GM18873 (cell line): ENCODE measurements around the gene PLA2G6.
"Not testable (repeated sequence)": the region's sequence is repeated elsewhere in the genome, so short reads cannot be mapped to it uniquely, and the experiment has no call there.

Experiments used
- ATAC-seq: cut with Tn5 transposase; IDR thresholded peaks from one replicate; pipeline ENCODE4 v1.9.1; 2021; ENCODE audit warnings: mild to moderate bottlenecking, moderate library complexity, moderate number of reproducible peaks; ENCODE audit not compliant: unreplicated experiment, low FRiP score

PLA2G6 gene

DNA sequence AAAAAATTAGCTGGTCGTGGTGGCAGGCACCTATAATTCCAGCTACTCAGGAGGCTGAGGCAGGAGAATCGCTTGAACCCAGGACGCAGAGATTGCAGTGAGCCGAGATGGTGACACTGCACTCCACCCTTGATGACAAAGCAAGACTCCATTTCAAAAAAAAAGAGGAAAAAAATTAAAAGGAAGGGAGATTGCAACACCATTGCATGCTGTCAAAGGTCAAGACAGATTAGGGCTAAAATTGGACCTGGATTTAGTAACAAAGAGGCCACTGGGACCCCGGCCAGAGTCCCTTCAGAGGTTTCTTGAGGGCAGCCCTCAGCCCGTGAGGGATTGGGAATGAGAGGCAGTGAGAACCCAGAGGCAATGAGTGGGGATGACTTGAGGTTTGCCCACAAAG is 11.9 kb upstream of the PLA2G6 start:
- no peak for ATAC-seq

DNA sequence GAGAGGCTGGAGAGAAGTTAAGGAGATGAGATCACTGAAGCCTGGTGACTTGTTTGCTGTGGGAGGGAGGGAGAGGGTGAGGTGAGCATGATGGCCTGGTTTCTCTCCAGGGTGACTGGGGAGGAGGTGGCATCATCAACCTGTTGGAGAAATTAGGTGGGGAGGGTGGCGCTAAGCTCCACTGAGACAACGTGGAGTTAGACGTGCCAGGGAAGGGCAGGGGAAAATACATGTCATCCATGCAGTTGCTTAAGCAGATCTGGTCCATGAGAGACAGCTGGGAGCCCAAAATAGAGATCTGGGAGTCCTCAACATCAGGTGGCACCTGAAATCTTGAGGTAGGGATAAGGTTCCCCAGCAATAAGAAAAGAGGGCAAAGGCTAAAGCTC is 10.8 kb upstream of the PLA2G6 start:
- no peak for ATAC-seq

DNA sequence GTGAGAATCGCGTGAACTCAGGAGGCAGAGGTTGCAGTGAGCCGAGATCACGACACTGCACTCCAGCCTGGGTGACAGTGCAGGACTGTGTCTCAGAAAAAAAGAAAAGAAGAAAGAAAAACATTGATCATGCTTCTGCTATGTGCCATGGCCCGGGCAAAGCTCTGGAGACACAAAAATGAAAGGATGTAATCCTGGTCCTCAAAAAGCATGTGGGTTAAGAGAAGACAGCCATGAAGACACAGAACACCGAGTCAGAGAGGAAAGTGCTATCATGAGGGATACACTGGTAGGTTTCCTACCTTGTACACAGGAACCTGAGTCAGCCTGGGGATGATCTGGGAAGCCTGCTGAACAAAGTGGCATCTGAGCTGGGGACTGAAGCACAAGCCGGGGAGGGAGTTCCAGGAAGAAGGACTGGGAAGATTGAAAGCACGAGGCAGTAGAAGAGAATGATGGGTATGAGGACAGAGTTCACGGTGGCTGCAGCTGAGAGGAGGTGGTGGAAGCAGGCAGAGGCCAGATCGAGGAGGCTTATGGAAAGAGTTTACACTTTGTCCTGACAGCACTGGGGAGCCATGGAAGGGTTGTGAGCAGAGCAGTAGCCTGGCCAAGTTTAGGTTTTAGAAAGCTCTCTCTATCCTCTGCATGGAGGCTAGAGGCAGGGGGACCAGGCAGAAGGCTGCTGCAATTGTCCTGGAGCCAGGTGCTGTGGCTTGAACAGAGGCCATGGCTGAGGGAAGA is 10.3 kb upstream of the PLA2G6 start:
- ATAC-seq, result no peak

DNA sequence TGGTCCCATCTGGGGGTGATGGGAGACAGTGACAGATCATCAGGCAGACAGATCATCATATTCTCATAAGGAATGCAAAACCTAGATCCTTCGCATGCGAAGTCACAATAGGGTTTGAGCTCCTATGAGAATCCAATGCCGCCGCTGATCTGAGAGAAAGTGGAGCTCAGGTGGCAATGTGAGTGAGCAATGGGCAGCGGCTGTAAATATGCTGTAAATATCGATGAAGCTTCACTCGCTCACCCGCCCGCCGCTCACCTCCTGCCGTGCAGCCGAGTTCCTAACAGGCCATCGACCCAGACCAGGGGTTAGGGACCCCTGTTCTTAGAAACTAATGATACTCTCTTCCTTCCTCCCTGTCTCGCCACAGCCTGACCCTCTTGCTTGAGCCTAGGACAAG is 9.4 kb upstream of the PLA2G6 start:
- no peak for ATAC-seq

DNA sequence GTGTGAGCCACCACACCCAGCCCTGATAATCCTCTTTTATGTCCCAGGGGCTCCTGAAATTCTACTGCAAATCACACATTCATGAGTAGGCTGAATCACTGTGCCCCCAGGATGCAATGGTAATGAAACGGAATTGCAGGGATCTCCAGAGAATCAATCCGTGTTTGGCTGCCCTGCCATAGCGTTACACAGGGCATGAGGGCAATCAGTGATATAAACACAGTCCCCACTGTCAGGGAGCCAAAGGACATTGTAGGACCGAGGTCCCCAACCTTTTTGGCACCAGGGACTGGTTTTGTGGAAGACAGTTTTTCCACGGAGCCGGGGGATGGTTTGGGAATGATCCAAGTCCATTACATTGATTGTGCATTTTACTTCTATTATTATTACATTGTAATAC is 9.0 kb upstream of the PLA2G6 start:
- no peak for ATAC-seq

DNA sequence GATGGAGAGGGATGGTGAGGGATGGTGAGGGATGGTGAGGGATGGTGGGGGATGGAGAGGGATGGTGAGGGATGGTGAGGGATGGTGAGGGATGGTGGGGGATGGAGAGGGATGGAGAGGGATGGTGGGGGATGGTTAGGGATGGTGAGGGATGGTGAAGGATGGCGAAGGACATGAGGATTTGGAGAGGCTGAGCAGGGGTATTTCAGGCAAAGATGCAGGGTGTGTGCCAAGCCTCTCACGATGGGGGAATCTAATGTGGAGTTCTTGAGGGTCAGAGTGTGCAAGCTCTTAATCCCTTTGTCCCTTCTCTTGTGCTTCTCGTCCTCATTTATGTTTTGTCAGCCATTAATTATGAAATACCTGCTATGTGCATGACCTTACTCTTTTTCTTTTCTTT is 7.5 kb upstream of the PLA2G6 start:
- ATAC-seq, result no peak

DNA sequence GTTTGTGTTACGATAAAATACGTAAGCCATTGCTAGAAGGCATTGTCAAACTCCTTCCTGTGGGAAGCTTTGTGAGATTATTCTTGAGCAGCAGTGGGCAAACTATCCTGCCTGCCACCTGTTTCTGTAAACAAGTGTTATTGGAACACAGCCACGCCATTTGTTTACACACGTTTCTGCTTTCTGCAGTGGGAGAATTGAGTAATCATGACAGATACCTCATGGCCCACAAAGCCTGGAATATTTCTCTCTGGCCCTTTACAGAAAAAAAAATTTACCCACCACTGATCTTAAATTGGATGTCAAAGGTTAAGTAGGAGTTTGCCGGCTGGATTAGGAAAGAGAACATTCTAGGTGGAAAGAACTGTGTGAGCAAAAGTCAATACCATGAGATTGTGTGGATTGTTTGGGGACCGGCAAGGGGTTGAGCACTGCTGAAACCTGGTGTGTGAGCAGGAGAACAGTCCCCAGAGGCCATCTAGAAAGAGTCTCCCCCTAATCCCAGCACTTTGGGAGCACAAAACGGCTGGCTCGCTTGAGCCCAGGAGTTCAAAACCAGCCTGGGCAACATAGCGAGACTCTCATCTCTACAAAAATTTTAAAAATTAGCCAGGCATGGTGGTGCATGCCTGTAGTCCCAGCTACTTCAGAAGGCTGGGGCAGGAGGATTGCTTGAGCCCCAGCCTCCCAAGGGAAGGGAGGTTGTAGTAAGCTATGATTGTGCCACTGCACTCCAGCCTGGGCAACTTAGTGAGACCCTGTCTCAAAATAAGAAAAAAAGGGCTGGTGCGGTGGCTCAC is 6.0 kb upstream of the PLA2G6 start:
- ATAC-seq, result no peak

DNA sequence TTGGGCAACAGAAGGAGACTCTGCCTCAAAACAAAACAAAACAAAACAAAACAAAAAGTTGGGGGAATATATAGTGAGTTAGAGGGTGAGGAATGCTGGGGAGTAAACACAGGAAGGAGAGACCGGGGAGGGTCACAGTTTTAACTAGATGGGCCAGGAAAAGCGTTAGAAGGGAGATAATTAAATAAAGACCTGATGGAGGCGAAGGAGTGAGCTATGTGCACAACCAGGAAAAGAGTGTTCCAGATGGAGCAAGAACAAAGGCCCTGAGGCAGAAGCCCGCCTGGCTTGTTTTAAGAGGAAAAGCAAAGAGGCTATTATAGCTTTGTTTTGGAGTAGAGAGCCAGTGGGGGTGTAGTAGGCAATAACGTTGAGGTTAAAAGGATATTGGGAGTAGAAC is 4.8 kb upstream of the PLA2G6 start:
- no peak for ATAC-seq

DNA sequence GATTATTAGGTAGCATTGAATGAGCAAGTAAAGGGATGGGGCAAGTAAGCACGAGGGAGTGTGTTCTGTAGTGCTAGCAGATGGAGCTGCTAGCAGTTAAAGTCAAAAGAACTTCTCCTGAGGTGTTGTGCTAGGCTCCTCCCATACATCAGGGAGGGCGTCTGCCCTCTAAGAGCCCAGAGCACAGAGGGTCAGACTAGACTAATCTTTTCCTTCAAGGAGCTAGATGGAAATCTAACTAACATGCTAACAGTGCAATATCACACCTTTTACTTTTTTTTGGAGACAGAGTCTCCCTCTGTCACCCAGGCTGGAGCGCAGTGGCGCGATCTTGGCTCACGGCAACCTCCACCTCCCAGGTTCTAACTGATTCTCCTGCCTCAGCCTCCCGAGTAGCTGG is 3.2 kb upstream of the PLA2G6 start:
- no peak for ATAC-seq

DNA sequence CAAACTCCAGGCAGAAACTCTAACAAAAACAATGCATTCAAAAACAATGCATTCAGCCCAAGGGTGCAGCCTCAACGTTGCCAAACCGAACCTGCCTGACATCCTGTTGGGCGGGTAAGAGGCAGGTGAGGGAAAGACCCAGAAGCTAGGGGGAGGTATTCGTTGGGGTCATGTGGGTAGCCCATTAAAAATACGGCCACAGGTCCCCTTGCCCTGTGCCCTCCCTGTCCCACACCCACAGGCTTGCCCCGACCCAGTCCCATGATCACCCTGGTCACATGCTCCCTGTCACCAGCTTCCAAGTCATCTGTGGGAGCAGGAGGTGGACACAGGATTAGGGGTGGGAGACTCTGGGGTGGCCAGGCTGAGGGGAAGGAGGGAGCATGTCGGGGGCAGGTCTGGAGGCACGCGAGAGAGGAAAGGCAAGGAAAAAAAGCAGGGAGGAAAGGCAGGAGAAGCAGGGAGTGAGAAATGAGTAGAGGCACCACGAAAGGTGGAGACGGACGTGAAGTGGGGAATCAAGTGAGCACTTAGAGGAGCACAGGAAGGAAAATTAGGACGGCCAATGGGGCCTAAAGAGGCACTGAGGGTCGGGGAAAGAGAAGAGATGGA is 683 bp downstream of the PLA2G6 start:
- no peak for ATAC-seq

DNA sequence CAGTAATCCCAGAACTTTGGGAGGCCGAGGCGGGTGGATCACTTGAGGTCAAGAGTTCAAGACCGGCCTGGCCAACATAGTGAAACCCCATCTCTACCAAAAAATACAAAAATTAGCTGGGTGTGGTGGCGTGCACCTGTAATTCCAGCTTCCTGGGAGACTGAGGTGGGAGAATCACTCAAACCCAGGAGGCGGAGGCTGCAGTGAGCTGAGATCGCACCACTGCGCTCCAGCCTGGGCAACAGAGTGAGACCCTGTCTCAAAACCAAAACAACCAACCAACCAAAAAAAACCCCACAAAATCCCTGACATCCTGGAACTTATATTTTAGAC is 3.1 kb downstream of the PLA2G6 start:
- not testable (repeated sequence) for ATAC-seq

DNA sequence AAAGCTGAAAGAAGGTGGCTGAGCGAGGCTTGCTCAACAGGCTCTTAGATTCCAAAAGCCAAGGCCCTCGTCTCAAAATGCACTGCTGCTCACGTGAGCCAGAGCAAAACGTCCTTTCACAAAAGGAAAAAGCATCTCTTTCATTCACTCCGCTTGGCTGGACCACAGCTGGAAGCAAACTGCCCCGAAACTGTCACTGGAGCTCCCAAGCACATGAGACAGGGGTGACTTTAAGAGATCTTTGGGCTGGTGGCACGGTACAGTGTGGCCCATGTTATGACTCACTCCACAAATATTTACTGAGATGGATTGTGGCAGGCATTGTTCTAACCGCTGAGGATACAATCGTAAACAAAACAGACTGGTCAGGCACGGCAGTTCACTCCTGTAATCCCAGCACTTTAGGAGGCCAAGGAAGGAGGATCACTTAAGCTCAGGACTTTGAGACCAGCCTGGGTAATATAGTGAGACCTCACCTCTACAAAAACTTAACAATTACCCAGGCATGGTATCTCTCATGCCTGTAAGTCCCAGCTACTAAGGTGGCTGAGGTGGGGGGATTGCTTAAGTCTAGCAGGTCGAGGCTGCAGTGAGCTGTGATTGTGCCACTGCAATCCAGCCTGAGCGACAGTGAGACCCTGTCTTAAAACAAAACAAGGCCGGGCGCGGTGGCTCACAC is 3.6 kb downstream of the PLA2G6 start:
- ATAC-seq, result no peak

DNA sequence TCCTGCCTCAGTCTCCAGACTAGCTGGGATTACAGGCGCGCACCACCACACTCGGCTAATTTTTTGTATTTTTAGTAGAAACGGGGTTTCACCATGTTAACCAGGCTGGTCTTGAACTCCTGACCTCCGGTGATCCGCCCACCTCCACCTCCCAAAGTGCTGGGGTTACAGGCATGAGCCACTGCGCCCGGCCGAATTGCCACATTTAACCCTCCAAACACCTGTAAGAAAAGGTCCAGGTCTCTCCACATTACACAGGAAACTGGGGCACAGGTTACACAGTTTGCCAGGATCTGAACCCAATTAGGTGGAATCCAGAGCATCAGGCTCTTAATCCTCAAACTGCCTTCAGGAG is 4.1 kb downstream of the PLA2G6 start:
- ATAC-seq, result not testable (repeated sequence)

DNA sequence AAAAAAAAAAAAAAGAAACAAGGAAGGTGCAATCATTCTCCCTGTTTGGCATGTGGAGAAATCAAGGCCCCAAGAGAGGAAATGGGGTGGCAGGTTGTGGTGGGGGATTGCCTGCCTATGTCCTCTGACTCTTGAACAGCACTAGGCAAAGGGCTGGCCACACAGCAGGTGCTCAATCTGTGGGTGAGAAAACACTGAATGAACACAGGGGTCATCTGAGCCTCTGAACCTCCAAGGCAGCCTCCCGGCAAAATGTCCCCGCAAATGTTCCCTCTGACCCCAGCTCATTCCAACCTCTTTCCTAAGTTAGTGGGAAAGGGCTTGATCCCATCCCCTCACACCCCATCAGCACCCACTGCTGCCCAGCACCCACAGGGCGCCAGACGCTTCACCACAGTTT is 4.6 kb downstream of the PLA2G6 start:
- no peak for ATAC-seq

DNA sequence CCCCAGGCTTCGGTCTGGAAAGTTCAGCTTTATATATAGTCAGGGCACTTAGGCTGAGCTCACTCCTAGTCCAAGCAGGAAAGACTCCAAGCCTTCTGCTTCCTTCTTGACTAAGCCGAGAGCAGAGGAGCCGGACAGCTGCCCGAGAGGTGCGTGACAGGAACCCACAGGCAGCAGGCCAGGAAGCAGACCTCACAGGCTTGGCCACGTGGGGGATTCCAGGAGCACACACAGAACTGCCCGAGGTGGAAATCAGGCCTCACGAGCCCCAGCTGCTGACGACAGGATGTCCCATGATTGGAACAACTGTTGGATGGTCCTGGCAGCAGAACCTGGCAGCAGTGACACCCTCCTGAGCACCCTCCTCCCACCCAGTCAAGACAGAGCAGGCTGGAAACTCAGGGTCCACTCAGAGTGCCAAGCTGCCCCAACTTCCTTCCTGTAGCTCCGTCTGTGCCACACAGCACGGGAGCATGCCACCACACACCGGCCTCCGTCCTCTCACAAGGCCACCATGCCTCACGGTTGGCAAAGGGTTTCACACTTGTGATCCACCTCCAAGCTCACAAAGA is 5.4 kb downstream of the PLA2G6 start:
- no peak for ATAC-seq

DNA sequence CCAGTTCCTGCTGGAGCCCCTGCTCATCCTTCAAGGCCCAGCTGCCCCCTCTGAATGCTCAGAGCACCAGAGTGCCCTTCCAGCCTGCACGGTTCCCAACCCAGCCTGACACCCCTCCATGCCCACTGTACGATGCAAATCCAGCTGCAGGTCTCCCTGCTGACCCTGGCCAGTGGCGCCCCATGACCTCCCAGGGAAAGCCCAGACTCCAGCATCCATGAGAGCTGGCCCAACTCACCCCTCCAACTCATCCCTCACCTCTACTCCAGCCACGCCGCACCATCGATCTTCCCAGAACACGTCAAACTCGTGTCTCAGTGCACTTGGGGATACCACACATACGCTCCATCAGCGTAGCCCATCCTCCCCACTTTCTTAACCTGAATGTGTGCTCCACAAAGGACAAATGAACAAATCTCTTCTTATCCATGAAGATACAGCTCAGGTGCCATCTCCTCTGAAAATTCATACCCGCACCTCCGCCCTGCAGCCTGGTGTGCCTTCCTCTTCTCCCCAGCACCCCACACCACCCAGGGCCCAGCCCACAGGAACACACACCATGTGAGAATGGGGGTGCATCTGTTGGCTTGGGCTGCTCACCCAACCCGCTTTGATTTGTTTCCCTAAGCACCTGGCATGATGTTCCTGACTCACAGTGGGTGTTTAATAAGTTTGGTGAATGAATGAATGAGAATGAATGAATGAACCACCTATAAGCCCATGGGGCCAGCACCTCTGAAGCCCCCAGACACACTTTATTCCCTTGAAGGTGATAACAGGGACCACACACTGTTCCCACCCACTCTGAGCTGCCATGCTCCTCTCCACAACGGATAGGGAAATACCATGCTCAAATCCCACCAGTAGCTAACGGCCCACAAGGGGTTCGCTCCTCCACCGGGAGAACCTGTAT is 6.2 kb downstream of the PLA2G6 start:
- ATAC-seq, result no peak

DNA sequence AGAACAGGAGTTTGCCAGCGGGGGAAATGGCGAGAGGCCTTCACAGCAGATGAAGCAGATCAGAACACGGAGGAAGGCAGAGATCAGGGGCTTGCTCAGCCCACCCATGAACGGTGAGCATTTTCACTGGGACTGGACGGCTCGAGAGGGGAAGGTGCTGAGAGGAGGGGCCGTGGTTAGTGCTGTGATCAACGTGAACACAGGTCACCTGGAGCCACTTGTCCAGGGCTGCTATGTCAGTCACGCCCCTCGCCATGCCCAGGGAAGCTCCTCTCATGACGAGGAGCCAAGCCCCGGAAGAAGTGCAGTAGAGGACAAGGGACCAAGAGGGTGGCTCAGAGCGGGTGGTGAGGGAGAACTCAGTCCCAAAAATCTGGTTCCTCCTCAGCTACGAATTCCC is 7.0 kb downstream of the PLA2G6 start:
- no peak for ATAC-seq

DNA sequence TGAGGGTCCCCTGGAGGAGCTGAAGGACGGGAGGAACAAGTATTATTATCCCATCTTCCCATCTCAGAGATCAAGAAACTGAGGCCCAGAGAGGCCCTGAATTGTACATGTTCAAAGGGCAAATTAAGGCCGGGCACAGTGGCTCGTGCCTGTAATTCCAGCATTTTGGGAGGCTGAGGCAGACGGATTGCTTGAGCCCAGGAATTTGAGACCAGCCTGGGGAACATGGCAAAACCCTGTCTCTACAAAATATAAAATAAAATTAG is 8.1 kb downstream of the PLA2G6 start:
- ATAC-seq, result no peak

DNA sequence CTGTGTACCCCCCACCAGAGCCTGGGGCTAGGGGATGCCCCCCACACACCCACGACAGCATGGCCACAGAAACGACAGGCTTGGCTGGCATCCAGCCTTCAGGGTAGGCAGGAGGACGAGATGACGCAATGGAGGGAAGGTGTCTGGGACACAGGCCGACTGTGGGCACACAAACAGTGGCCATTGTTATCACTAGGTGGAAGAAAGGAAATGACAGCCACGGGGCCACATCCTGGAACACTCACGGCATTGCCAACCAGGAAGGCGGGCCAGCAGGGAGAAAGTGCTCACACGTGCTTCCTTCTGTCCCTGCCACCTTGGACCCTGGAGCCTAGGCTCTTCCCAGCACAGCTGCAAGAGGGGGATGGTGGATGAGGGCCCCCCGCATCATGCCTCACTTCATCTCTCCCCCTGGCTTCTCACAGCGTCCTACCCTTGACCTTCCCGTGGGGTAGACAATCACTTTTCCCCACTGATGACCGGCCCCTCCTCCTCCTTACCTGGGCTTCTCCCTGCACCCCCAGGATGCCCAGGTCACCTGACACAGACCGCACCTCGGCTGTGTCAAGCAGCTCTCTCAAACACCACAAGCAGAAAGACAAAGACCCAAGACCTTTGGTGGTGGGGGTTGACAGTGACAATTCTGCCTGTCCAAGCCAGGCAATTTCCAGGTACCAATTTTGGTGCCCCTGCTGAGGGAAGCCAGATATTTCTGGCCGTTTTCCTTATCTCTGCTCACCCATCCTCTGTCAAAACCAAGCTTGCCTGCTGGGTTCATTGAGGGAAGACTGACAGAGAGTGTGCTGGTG is 8.6 kb downstream of the PLA2G6 start:
- ATAC-seq, result no peak
